ENCODE data around the gene SLC13A3.

SLC13A3 gene

DNA sequence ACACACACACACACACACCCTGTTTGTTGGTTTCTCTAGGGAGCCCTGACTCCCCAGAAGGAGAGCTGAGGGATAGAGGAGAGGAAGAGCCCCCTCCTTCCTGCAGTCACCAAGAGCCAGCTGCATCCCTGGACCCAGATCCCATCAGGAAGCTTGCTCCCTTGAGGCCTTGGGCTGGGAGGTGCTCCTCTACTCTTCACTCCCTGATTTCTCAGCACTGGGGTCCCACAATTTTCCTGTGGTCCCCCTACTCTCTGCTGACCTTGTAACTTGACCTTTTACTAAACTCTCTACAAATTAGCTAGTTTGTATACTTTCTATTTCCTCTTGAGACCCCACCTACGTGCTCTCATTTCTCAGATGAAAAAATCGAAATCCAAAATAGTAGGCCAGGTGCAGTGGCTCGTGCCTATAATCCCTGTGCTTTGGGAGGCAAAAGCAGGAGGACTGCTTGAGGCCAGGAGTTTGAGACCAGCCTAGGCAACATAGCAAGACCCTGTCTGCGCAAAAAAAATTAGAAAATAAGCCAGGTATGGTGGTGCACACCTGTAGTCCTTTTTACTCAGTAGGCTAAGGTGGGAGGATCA is 95.8 kb downstream of the SLC13A3 start:
- no peak for TF ChIP-seq TAF1 (IDR thresholded peaks at IDR 0.05; ENCODE audit: low read depth)
- no peak for TF ChIP-seq FOXM1 (IDR thresholded peaks at IDR 0.05; ENCODE audit: borderline replicate concordance, low read depth)
- TF ChIP-seq CREB1 (IDR thresholded peaks at IDR 0.05; ENCODE audit: low read depth) = no peak
- no peak for TF ChIP-seq TEAD4 (IDR thresholded peaks at IDR 0.05)
- no peak for TF ChIP-seq ZBTB7A (IDR thresholded peaks at IDR 0.05; ENCODE audit: low read depth)
- no peak for TF ChIP-seq EGR1 (IDR thresholded peaks at IDR 0.05)
- TF ChIP-seq, protein P1, sequence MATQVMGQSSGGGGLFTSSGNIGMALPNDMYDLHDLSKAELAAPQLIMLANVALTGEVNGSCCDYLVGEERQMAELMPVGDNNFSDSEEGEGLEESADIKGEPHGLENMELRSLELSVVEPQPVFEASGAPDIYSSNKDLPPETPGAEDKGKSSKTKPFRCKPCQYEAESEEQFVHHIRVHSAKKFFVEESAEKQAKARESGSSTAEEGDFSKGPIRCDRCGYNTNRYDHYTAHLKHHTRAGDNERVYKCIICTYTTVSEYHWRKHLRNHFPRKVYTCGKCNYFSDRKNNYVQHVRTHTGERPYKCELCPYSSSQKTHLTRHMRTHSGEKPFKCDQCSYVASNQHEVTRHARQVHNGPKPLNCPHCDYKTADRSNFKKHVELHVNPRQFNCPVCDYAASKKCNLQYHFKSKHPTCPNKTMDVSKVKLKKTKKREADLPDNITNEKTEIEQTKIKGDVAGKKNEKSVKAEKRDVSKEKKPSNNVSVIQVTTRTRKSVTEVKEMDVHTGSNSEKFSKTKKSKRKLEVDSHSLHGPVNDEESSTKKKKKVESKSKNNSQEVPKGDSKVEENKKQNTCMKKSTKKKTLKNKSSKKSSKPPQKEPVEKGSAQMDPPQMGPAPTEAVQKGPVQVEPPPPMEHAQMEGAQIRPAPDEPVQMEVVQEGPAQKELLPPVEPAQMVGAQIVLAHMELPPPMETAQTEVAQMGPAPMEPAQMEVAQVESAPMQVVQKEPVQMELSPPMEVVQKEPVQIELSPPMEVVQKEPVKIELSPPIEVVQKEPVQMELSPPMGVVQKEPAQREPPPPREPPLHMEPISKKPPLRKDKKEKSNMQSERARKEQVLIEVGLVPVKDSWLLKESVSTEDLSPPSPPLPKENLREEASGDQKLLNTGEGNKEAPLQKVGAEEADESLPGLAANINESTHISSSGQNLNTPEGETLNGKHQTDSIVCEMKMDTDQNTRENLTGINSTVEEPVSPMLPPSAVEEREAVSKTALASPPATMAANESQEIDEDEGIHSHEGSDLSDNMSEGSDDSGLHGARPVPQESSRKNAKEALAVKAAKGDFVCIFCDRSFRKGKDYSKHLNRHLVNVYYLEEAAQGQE (IDR thresholded peaks at IDR 0.05; ENCODE audit: low read depth) = no peak
- TF ChIP-seq YY1 (IDR thresholded peaks at IDR 0.05; ENCODE audit: low read depth) = no peak
- TF ChIP-seq, protein P2, sequence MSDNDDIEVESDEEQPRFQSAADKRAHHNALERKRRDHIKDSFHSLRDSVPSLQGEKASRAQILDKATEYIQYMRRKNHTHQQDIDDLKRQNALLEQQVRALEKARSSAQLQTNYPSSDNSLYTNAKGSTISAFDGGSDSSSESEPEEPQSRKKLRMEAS (IDR thresholded peaks at IDR 0.05) = no peak
- TF ChIP-seq TCF12 (IDR thresholded peaks at IDR 0.05; ENCODE audit: low read depth) = no peak
- no peak for TF ChIP-seq NFIC (IDR thresholded peaks at IDR 0.05)
- TF ChIP-seq EP300 (IDR thresholded peaks at IDR 0.05; ENCODE audit: borderline replicate concordance) = no peak
- TF ChIP-seq CEBPB (IDR thresholded peaks at IDR 0.05) = no peak
- TF ChIP-seq RAD21 (IDR thresholded peaks at IDR 0.05; ENCODE audit: low read depth) = no peak
- TF ChIP-seq, protein P3, sequence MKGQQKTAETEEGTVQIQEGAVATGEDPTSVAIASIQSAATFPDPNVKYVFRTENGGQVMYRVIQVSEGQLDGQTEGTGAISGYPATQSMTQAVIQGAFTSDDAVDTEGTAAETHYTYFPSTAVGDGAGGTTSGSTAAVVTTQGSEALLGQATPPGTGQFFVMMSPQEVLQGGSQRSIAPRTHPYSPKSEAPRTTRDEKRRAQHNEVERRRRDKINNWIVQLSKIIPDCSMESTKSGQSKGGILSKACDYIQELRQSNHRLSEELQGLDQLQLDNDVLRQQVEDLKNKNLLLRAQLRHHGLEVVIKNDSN (IDR thresholded peaks at IDR 0.05) = no peak

DNA sequence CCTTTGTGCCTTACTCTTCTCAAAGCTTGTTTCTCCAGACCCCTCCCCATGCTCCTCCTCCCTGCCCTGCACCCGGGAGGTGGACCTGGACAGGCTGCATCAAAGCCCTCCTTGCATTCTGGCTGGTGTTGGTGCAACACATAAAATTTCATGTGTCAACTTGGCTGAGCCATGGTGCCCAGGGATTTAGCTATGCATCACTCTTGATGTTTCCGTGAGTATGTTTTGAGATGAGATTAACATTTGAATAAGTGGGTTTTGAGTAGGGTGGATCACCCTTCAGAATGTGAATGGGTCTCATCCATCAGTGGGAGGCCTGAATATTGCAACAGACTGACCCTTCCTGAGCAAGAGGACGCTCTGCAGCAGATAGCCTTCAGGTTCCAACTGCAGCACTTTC is 96.4 kb downstream of the SLC13A3 start:
- TF ChIP-seq, protein P1 (IDR thresholded peaks at IDR 0.05; ENCODE audit: low read depth) = no peak
- TF ChIP-seq ZBTB7A (IDR thresholded peaks at IDR 0.05; ENCODE audit: low read depth) = no peak
- no peak for TF ChIP-seq CREB1 (IDR thresholded peaks at IDR 0.05; ENCODE audit: low read depth)
- TF ChIP-seq CEBPB (IDR thresholded peaks at IDR 0.05) = no peak
- TF ChIP-seq NFIC (IDR thresholded peaks at IDR 0.05) = no peak
- TF ChIP-seq, protein P3 (IDR thresholded peaks at IDR 0.05) = no peak
- no peak for TF ChIP-seq TEAD4 (IDR thresholded peaks at IDR 0.05)
- TF ChIP-seq FOXM1 (IDR thresholded peaks at IDR 0.05; ENCODE audit: borderline replicate concordance, low read depth) = no peak
- TF ChIP-seq RAD21 (IDR thresholded peaks at IDR 0.05; ENCODE audit: low read depth) = no peak
- TF ChIP-seq YY1 (IDR thresholded peaks at IDR 0.05; ENCODE audit: low read depth) = no peak
- TF ChIP-seq, protein P2 (IDR thresholded peaks at IDR 0.05) = no peak
- no peak for TF ChIP-seq TAF1 (IDR thresholded peaks at IDR 0.05; ENCODE audit: low read depth)

DNA sequence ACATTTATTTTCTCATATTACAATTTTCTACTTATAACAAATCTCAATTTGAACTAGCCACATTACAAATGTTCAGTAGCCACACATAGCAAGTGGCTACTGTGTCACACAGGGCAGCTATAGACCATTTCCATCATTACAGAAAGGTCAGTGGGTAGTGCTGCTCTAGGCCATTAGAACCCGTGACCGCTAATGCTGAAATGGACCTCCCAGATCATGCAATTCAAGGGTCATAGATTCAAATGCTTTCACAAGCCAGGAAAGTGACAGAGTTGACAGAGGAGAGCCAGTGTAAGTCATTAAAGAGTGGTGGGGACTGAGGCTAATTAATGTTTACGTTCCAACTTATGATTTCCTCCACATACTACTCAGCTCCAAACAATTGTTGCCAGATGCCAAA is 97.3 kb downstream of the SLC13A3 start:
- no peak for TF ChIP-seq FOXM1 (IDR thresholded peaks at IDR 0.05; ENCODE audit: borderline replicate concordance, low read depth)

DNA sequence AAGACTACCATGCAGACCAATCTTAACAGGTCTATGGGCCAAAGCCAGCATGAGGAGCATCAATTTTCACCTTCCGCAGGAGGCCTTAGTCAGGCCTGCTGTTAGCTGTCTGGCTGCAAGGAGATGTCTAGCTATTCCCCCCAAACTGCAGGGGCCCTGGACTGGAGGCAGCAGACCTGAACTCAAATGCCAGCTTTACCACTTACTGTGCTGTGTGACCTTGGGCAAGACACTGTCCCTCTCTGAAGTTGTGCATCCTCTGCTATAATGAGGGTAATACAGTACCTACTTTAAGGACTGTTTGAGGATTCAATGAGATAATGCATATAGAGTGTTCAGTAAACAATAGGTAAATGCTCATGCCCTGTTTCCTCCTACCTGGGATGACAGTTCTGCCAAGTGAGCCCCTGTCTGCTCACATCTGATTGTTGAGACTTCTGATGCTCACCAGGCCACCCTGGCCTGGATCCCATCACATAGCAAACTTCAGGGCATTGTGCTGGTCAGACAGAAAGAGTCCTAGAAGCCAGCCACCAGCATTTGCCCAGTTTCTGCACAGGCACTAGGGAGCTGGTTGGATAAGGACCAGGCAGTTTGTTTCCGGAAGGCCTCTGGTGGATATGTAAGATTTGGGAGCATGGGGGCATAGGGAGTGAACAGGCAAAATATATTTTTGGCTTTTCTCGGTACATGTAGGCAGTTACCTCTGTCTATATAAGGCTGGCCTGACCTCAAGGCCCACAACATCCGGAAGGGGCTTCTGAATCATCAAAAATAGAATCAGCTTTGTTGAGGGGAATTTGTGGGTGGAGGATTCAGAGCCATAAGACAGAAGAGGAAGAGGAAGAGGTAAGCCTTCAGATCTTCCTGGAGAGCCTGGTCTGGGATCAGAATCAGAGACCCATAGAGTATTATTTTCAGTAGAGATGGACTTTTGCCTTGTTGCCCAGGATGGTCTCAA is 98.5 kb downstream of the SLC13A3 start:
- TF ChIP-seq CREB1 (IDR thresholded peaks at IDR 0.05; ENCODE audit: low read depth) = no peak
- no peak for TF ChIP-seq EP300 (IDR thresholded peaks at IDR 0.05; ENCODE audit: borderline replicate concordance)
- no peak for TF ChIP-seq EGR1 (IDR thresholded peaks at IDR 0.05)
- no peak for TF ChIP-seq ZBTB7A (IDR thresholded peaks at IDR 0.05; ENCODE audit: low read depth)
- no peak for TF ChIP-seq NFIC (IDR thresholded peaks at IDR 0.05)
- no peak for TF ChIP-seq CEBPB (IDR thresholded peaks at IDR 0.05)
- no peak for TF ChIP-seq TCF12 (IDR thresholded peaks at IDR 0.05; ENCODE audit: low read depth)
- TF ChIP-seq TEAD4 (IDR thresholded peaks at IDR 0.05) = no peak
- no peak for TF ChIP-seq RAD21 (IDR thresholded peaks at IDR 0.05; ENCODE audit: low read depth)
- TF ChIP-seq YY1 (IDR thresholded peaks at IDR 0.05; ENCODE audit: low read depth) = no peak
- no peak for TF ChIP-seq TAF1 (IDR thresholded peaks at IDR 0.05; ENCODE audit: low read depth)
- TF ChIP-seq, protein P1 (IDR thresholded peaks at IDR 0.05; ENCODE audit: low read depth) = no peak
- TF ChIP-seq, protein P2 (IDR thresholded peaks at IDR 0.05) = no peak
- TF ChIP-seq, protein P3 (IDR thresholded peaks at IDR 0.05) = no peak
- no peak for TF ChIP-seq FOXM1 (IDR thresholded peaks at IDR 0.05; ENCODE audit: borderline replicate concordance, low read depth)

Measured in Ishikawa (cell line).